HG02623 (cell line): ENCODE data around the gene CEP72.
"Not testable (repeated sequence)": the region's sequence is repeated elsewhere in the genome, so short reads cannot be mapped to it uniquely, and the experiment has no call there.

Source experiments
- ATAC-seq: cut with Tn5 transposase; IDR thresholded peaks from one replicate; pipeline ENCODE4 v1.9.1; 2021; ENCODE audit warnings: moderate library complexity; ENCODE audit not compliant: unreplicated experiment

Gene CEP72

DNA sequence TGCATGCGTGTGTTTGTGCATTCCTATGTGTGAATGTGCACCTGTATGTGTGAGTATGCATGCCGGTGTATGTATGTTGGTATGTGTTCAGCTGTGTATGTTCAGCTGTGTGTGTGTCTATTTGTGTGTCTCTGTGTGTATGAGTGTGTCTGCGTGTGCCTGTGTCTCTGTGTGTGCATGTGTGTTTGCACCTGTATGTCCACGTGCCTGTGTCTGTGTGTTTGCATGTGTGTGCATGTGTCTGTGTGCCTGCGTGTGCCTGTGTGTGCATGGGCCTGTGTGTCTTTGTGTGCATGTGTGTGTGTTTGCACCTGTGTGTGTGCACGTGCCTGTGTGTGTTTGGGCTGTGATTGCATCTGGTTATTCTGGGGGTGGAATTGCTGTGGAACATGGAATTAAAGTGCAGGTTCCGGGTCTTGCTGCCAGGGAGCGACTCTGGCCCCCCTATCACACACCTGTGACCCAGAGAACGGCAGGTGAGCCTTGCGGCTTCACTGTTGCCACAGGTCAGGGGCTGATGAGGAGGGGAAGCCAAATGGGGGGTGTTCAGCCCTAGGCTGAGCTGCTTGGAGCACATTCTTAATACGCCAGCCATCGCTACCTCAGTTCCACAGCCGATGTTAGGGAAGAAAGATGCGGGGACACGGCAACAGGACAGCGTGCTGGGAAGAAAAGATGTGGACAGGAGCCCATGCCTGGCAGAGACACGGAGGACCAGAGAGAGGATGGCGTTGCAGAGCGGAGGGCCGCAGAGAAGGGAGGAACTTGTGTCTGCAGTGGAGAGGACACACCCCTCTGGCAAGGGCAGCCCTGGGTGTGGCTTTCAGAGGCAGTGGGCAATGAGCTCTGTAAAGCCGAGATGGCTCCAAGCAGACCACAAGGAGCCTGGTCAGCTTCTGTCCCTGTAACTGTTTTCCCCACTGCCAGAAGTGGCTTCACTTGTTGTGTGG, 84.9 kb downstream of the CEP72 start:
- ATAC-seq = not testable (repeated sequence)
